HEK293T (cell line): ENCODE measurements around the gene NBEA.

Experiments used
- ELF4 ChIP-seq: fragments of 450-650 bp; IDR thresholded peaks from 2 replicates; pipeline ENCODE4 v1.6.1; 2017; ENCODE audit warnings: antibody characterized with exemption
- FOXA1 ChIP-seq: fragments of 450-650 bp; IDR thresholded peaks from 2 replicates; pipeline ENCODE4 v1.6.1; 2016; ENCODE audit warnings: mild to moderate bottlenecking
- FOXM1 ChIP-seq: fragments of 450-650 bp; IDR thresholded peaks from 2 replicates; pipeline ENCODE4 v1.6.1; 2017; ENCODE audit warnings: mild to moderate bottlenecking, borderline replicate concordance
- LEF1 ChIP-seq: fragments of 450-650 bp; IDR thresholded peaks from 2 replicates; pipeline ENCODE4 v1.6.1; 2017; ENCODE audit warnings: mild to moderate bottlenecking, borderline replicate concordance
- SUZ12 ChIP-seq: fragments of 450-650 bp; IDR thresholded peaks from 2 replicates; pipeline ENCODE4 v1.6.1; 2016; ENCODE audit warnings: mild to moderate bottlenecking
- TARDBP ChIP-seq: fragments of 450-650 bp; IDR thresholded peaks from 2 replicates; pipeline ENCODE4 v1.6.1; 2016
- TF ChIP-seq, protein P1 (sequence below): fragments of 450-650 bp; IDR thresholded peaks from 2 replicates; pipeline ENCODE4 v1.6.1; 2016

DNA sequence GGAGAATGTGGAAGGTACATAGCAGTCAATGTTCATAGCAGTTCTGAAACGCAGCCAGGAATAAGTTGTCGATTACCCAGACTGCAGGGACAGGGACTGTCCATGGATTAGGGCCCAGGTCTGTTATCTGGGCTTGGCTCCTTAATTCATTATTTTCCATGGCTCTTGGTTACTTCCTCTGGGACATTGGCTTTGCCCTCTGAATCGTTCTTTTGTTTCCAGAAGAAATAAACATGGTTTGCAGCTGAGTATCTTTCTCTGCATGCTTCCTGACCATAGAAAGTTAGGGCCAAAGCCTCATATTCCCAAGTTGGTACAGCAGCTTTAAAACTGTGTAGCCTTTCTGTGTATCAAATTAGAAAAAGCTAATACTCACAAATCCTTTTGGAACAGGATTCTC, 656.2 kb downstream of the NBEA start:
- TF ChIP-seq FOXA1, result no peak
- TF ChIP-seq TARDBP, result no peak
- no peak for TF ChIP-seq ELF4
- TF ChIP-seq LEF1, result no peak
- TF ChIP-seq FOXM1, result no peak
- TF ChIP-seq, protein P1, sequence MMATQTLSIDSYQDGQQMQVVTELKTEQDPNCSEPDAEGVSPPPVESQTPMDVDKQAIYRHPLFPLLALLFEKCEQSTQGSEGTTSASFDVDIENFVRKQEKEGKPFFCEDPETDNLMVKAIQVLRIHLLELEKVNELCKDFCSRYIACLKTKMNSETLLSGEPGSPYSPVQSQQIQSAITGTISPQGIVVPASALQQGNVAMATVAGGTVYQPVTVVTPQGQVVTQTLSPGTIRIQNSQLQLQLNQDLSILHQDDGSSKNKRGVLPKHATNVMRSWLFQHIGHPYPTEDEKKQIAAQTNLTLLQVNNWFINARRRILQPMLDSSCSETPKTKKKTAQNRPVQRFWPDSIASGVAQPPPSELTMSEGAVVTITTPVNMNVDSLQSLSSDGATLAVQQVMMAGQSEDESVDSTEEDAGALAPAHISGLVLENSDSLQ, result no peak
- TF ChIP-seq SUZ12, result no peak
